ENCODE data around the gene TMEM53.
"Not testable (repeated sequence)": the region's sequence is repeated elsewhere in the genome, so short reads cannot be mapped to it uniquely, and the experiment has no call there.

The TMEM53 gene

DNA sequence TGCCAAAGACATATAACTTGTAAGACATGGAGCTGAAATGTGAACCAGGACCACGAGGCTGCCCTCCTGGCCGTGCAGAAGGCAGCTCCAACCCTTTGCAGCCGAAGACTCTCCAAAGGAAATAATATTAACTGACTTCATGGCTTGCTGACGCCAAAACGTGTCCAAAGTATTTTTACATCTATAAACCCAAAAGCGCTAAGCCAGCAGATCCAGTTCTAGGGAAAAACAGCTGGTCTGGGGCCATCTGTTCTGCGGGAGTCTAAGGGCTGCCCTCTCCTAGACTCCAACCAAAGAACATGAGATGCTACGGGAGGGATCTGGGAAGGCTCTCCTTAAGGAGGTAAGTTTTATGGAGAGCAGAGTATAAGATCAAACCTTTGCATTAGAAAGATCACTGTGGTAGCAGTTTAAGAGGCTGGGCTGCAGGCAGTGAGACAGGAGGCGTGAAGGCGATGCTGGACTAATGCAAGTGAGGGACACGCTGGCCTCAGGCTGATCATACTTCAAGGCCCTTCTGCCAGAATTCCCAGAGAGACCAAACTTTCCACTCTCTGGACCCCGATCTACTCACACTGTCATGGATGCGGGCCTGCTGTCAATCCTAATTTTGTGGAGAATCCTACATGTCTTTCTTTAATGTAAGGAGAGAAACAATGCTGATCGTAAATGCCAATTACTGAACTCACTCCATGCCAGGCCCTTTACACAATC lies 1.2 kb downstream of the TMEM53 start:
- Mint-ChIP-seq H3K36me3 (ENCODE audit: low read depth) (peaks cover 22% of the 10 kb centered on the region), H3K4me3 (peak overlapping the region; percentile 87), H3K4me1 (ENCODE audit: low read depth) (peaks cover 41% of the 10 kb centered on the region), H3K9me3 (no peaks in the 10 kb centered on the region), H3K27me3 (peaks cover 3% of the 10 kb centered on the region), H3K27ac (no peak overlapping the region)
- intact Hi-C loops (cut with micrococcal nuclease) = no loop called here

DNA sequence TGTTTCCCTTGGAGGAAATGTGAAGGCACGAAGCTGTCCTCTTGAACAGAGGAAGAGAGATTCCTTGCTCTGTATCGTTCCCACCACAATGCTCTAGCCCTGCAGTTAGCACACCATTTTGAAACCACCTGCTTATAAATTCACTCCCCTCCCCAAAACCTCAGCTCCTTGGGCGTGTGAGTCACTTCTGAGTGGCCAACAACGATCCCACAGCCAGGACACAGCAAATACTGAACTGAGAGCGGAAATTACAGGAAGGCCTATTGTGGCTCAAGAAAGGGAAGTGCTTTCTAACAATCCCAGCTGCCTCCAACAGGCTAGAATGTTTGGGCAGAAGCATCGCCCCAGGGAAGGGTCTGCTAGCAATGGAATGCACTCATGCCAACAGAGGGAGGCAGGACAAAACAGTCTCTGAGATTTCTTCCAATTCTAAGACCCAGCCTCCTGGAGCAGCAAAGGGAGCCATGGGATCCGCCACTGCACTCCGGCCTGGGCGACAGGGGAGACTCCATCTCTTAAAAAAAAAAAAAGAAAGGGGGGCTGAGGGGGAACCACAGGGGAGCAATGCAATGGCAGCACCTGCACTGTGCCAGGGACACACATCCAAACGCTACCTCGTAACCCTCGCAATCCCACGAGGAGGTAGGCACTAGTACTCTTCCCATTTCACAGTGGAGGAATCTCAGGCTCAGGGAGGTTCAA lies 1.9 kb downstream of the TMEM53 start:
- intact Hi-C loops (cut with micrococcal nuclease) = no loop called here
- Mint-ChIP-seq H3K27ac (no peak overlapping the region), H3K4me3 (peak overlapping the region; percentile 87), H3K27me3 (peaks cover 3% of the 10 kb centered on the region), H3K4me1 (ENCODE audit: low read depth) (peaks cover 41% of the 10 kb centered on the region), H3K36me3 (ENCODE audit: low read depth) (peaks cover 22% of the 10 kb centered on the region), H3K9me3 (no peaks in the 10 kb centered on the region)

DNA sequence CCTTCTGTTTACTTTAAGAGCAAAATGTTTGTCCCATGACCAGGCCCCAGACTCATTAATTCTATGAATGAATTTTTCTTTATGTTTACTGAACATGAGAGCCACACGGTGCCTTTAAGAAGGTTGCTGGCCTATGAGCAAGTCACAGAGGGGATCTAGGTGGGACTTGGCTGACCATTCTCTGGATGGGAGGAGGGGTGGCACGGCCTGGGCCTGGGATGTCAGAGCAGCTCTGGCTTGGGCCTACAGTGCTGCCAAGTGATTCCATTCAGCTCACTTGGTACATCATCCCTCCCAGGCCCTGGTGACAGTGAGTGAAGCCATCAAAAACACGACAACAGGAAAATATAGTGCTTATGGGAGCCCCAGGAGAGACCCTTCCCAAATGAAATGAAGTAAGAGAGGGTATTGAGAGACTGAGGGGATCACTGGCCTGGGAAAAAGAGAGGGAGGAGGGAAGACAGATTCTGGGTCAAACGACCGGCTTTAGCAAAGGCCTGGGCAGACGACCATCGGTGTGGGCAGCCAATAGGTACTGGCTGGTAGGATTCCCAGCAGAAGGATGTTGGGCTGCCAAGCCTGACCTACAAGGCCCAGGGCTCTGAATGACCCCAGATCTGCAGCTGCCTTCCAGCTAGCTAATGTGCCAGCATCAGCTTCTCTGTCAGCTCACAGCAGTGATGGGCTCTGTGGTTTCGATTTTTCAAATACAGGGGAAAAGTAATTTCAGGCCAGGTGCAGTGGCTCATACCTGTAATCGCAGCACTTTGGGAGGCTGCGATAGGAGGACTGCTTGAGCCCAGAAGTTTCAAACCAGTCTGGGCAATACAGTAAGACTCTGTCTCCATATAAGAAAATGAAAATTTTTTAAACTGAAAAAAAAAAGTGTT lies 3.3 kb downstream of the TMEM53 start:
- Mint-ChIP-seq H3K27me3 (peaks cover 3% of the 10 kb centered on the region), H3K27ac (peak overlapping the region; percentile 54), H3K9me3 (no peaks in the 10 kb centered on the region), H3K4me3 (no peak overlapping the region), H3K4me1 (ENCODE audit: low read depth) (peaks cover 41% of the 10 kb centered on the region), H3K36me3 (ENCODE audit: low read depth) (peaks cover 22% of the 10 kb centered on the region)
- intact Hi-C loops (cut with micrococcal nuclease) = no loop called here

DNA sequence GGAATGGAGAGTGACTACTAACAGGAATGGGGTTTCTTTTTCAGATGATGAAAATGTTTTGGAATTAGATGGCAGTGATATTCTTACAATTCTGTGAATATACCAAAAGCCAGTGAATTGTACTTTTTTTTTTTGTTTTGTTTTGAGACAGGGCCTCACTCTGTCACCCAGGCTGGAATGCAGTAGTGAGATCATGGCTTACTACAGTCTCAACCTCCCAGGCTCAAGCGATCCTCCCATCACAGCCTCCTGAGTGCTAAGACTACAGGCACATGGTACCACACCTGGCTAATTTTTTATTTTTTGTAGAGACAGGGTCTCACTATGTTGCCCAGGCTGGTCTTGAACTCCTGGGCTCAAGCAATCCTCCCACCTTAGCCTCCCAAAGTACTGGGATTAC lies 7.6 kb downstream of the TMEM53 start:
- H3K27me3 Mint-ChIP-seq; H3K27ac Mint-ChIP-seq; H3K9me3 Mint-ChIP-seq; intact Hi-C loops (cut with micrococcal nuclease); H3K4me3 Mint-ChIP-seq: not testable (repeated sequence)
- peaks cover 13% of the 10 kb centered on the region for H3K36me3 Mint-ChIP-seq (ENCODE audit: low read depth)
- H3K4me1 Mint-ChIP-seq (ENCODE audit: low read depth) = peaks cover 23% of the 10 kb centered on the region

DNA sequence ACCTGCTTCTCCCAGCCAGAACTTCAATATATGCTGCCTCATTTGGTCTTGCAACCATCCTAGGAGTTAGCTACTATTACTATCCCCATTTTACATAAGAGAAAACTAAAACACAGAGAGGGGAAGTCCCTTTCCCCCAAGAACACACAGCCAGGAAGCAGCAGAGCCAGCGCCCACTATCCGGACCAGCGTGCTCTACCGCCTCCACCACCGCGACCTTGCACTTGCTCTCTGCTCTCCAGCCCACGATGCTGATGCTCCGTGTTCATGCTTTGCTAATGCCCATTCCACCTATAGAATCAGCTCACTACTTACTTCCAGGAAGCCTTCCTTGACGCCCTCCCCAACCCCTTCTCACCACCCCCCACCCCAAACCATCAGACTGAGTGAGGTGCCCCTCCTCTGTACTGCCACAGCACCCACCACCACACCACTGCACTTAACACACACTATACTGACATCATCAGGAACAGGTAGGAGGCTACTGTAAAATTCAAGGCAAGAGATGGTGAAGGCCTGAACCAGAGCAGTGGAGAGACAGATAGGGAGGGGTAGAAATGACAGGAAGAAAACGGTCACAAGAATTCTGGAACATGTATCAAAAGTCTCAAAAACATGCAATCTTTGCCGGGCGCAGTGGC lies 9.4 kb downstream of the TMEM53 start:
- peaks cover 12% of the 10 kb centered on the region for H3K4me1 Mint-ChIP-seq (ENCODE audit: low read depth)
- H3K27me3 Mint-ChIP-seq = peaks cover 1% of the 10 kb centered on the region
- no peak overlapping the region for H3K4me3 Mint-ChIP-seq
- intact Hi-C loops (cut with micrococcal nuclease) = no loop called here
- H3K36me3 Mint-ChIP-seq (ENCODE audit: low read depth) = no peaks in the 10 kb centered on the region
- H3K9me3 Mint-ChIP-seq = no peaks in the 10 kb centered on the region
- H3K27ac Mint-ChIP-seq = no peak overlapping the region

DNA sequence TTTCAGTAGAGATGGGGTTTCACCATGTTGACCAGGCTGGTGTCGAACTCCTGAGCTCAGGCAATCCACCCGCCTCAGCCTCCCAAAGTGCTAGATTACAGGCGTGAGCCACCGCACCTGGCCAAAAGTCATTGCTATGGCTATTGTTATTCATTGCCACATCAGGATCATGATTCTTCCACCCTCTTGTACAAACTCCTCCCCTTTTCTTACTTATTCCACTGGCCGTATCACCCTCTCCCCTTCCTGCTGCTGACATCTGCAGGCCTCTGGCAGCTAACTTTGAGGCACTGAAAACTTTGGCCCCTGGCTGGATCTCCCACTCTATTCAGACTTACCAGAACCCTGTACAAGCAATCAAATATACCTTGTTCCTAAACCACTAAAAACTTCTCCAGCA lies 10.9 kb downstream of the TMEM53 start:
- intact Hi-C loops (cut with micrococcal nuclease) = no loop called here
- Mint-ChIP-seq H3K4me3 (no peak overlapping the region), H3K27ac (no peak overlapping the region), H3K9me3 (no peaks in the 10 kb centered on the region), H3K4me1 (ENCODE audit: low read depth) (peaks cover 12% of the 10 kb centered on the region), H3K36me3 (ENCODE audit: low read depth) (peaks cover 12% of the 10 kb centered on the region), H3K27me3 (peaks cover 1% of the 10 kb centered on the region)

DNA sequence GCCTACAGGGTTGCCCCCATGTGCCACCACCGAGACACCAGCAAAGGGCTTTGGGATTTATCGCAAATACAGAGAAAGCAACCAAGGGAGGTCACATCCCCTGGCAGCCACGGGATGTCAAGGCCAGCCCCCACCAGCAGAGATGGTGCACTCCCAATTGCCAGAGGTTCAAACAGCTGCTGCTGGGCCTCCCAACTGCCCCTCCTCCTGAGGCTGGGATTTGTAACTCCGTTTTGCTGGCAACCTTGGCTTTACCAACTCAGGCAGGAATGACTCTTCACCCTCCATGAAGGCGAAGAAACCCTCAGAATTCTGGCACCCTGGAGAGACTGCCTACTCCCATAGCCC lies 11.6 kb downstream of the TMEM53 start:
- intact Hi-C loops (cut with micrococcal nuclease) = no loop called here
- peaks cover 19% of the 10 kb centered on the region for H3K36me3 Mint-ChIP-seq (ENCODE audit: low read depth)
- no peaks in the 10 kb centered on the region for H3K9me3 Mint-ChIP-seq
- H3K27me3 Mint-ChIP-seq = peaks cover 1% of the 10 kb centered on the region
- no peak overlapping the region for H3K27ac Mint-ChIP-seq
- no peak overlapping the region for H3K4me3 Mint-ChIP-seq
- peaks cover 12% of the 10 kb centered on the region for H3K4me1 Mint-ChIP-seq (ENCODE audit: low read depth)

DNA sequence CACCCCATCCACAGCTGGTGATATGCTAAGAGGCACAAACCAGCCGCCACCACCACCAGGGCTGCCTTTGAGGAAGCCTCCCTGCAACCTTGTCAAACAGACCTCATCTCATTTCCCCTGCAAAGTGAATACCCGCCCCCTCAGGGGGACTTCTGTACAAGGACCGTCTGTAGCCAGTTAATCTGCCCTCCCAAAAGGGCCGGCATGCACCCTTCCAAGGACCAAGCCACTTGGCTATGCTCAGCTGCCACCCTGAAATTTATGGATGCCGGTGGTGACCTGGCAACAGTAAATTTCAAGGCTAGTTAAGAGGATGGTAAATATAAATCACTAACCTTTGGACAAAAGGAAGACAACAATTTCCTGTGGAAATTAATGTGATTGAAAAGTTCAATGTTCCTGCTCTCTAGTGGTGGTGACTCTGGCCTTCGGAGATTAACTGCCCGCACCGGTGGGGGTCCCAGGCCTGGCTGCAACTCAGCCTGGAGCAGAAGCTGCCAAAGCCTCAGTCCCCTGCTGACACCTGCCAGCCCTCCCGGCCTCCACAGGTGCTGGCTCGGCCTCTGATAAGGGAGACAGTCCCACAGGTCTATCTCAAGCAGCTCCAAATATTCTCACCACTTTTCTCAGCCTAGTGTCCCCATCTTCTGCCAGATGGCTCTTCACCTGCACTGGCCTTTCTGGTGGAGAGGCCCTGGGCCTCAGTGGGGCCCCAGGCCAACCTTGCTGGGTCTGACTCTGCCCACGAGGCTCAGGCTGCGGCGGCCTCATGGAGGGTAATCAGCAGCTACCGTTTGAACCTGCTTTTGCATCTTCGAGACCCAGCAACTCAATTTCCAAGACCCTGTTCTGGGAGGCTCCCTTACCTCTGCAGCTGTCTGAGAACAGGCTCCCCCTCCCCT lies 12.2 kb downstream of the TMEM53 start:
- H3K36me3 Mint-ChIP-seq (ENCODE audit: low read depth) = peaks cover 26% of the 10 kb centered on the region
- H3K4me1 Mint-ChIP-seq (ENCODE audit: low read depth) = peaks cover 12% of the 10 kb centered on the region
- intact Hi-C loops (cut with micrococcal nuclease) = no loop called here
- H3K27ac Mint-ChIP-seq = no peak overlapping the region
- no peaks in the 10 kb centered on the region for H3K9me3 Mint-ChIP-seq
- no peak overlapping the region for H3K4me3 Mint-ChIP-seq
- peaks cover 1% of the 10 kb centered on the region for H3K27me3 Mint-ChIP-seq

DNA sequence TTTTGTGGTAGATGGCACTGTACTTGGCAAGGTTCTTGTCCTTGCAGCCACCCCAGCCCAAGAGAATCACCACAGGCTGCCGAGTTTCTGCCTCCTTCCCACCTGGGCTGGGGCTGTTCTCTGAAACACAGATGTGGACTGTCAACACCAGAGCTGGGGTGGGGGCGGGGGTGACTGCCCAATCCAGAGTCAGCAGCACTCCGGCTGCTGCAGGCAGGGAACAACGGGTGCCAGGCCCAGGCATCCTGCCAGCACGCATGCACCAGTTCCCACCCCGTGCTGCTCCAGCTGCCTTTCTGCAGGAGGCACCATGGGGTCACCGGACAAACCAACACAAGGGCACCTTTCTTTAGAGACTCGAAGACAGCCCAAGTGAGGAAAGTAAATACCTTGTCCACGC lies 14.1 kb downstream of the TMEM53 start:
- H3K36me3 Mint-ChIP-seq (ENCODE audit: low read depth) = peaks cover 31% of the 10 kb centered on the region
- peaks cover 1% of the 10 kb centered on the region for H3K27me3 Mint-ChIP-seq
- H3K27ac Mint-ChIP-seq = no peak overlapping the region
- peaks cover 9% of the 10 kb centered on the region for H3K4me1 Mint-ChIP-seq (ENCODE audit: low read depth)
- intact Hi-C loops (cut with micrococcal nuclease) = no loop called here
- no peak overlapping the region for H3K4me3 Mint-ChIP-seq
- no peaks in the 10 kb centered on the region for H3K9me3 Mint-ChIP-seq

DNA sequence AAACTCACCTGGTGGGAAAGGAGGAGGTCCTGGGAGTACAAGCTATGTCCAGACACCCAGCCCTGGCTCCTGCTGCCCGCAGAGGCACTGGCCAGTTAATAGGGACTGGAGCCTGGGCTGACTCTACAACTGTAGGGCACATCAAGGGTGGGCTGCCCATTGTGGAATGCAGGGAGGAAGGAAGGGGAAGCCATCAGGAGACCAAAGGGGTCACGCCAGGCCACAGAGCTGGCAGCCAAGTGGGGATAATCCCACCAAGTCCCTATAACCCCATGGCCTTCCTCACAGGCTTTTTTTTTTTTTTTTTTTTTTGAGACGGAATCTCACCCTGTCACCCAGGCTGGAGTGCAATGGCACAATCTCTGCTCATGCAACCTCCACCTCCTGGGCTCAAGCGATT lies 14.7 kb downstream of the TMEM53 start:
- intact Hi-C loops (cut with micrococcal nuclease) = no loop called here
- H3K4me1 Mint-ChIP-seq (ENCODE audit: low read depth) = peaks cover 3% of the 10 kb centered on the region

DNA sequence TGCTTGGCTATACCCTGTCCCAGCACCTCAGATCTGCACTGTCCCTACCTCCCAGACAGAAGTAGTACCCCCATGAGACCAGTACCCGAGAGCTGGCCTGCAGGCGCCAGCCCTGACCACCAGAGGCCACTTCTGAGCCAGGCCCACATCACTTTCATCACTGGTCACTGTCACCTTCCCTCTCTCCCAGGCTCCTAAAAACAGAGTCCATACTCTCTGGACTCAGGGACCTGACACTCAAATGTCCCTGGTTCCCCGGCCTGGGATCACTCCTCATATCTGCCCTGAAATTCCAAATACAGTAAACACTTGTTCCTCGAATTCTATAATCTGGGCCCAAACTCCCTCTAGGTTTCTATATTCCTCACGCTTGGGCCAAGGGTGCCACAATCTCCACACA lies 18.7 kb downstream of the TMEM53 start:
- no peak overlapping the region for H3K27ac Mint-ChIP-seq
- H3K4me1 Mint-ChIP-seq (ENCODE audit: low read depth) = no peaks in the 10 kb centered on the region
- H3K4me3 Mint-ChIP-seq = no peak overlapping the region
- no peaks in the 10 kb centered on the region for H3K27me3 Mint-ChIP-seq
- intact Hi-C loops (cut with micrococcal nuclease) = no loop called here
- H3K36me3 Mint-ChIP-seq (ENCODE audit: low read depth) = peaks cover 70% of the 10 kb centered on the region
- H3K9me3 Mint-ChIP-seq = no peaks in the 10 kb centered on the region

More for the DNA sequence above, 14.7 kb downstream of the TMEM53 start:
- peaks cover 1% of the 10 kb centered on the region for H3K27me3 Mint-ChIP-seq
- no peaks in the 10 kb centered on the region for H3K9me3 Mint-ChIP-seq
- no peak overlapping the region for H3K27ac Mint-ChIP-seq
- H3K36me3 Mint-ChIP-seq (ENCODE audit: low read depth) = peaks cover 36% of the 10 kb centered on the region
- H3K4me3 Mint-ChIP-seq = no peak overlapping the region

DNA sequence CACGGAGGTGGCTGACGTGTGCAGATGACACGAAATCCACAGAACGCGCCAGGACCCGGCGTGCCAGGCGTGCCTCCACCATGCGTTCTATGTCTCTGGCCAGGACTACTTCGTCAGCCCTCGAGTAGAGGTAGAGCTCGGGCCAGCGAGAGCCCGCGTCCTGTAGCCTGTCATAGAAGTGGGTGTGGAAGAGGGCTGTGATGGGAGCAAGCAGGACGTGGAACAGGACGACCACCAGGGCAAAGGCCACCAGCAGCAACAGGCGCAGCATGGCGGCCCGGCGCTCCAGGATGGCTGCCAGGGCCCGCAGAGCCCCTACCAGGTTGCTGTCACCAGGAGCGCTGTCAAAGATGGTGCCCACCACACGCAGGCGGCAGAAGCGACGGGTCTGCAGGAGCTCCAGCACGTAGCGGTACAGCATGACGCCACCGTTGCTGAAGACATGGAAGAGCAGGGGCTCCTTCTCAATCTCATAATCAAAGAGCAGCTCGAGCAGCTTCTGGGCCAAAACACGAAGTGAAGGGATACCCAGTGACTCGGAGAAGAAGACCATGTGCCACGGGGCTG lies 19.6 kb downstream of the TMEM53 start:
- H3K27ac Mint-ChIP-seq = no peak overlapping the region
- no peaks in the 10 kb centered on the region for H3K4me1 Mint-ChIP-seq (ENCODE audit: low read depth)
- intact Hi-C loops (cut with micrococcal nuclease) = no loop called here
- H3K27me3 Mint-ChIP-seq = no peaks in the 10 kb centered on the region
- H3K36me3 Mint-ChIP-seq (ENCODE audit: low read depth) = peaks cover 79% of the 10 kb centered on the region
- H3K4me3 Mint-ChIP-seq = no peak overlapping the region
- H3K9me3 Mint-ChIP-seq = no peaks in the 10 kb centered on the region
